ENCODE data around the gene ANKRD22. TPM values are rescaled to one million over a fixed set of nuclear protein-coding genes. Genes with fewer than 3 reads are reported as not detected.
"Not testable (repeated sequence)": the region's sequence is repeated elsewhere in the genome, so short reads cannot be mapped to it uniquely, and the experiment has no call there.

ANKRD22 gene
- total RNA-seq, 1 donor from 2014 or later = not detected

GRCh38 chr10:88883448-88883809 is 31.8 kb upstream of the ANKRD22 start:
- H3K27me3 Mint-ChIP-seq = no peaks in the 10 kb centered on the region
- no peaks in the 10 kb centered on the region for H3K9me3 Mint-ChIP-seq
- intact Hi-C loops (cut with micrococcal nuclease) = loop anchor here (5.0 kb wide), 4 partner anchors 49 to 1066 kb away; partner anchors contain the start of genes ATAD1 and IFIT5
- H3K4me3 Mint-ChIP-seq = peak overlapping the region; percentile 96
- peaks cover 30% of the 10 kb centered on the region for H3K36me3 Mint-ChIP-seq (ENCODE audit: low read depth)
- DNase-seq = no peak
- peaks cover 66% of the 10 kb centered on the region for H3K4me1 Mint-ChIP-seq
- peak overlapping the region; percentile 80 for H3K27ac Mint-ChIP-seq

- not testable (repeated sequence) for H3K9me3 Mint-ChIP-seq, DNase-seq, H3K27me3 Mint-ChIP-seq
- Mint-ChIP-seq H3K4me3 (peak overlapping the region; percentile 96), H3K36me3 (ENCODE audit: low read depth) (peaks cover 28% of the 10 kb centered on the region), H3K27ac (peak overlapping the region; percentile 99), H3K4me1 (peaks cover 66% of the 10 kb centered on the region)
- intact Hi-C loops (cut with micrococcal nuclease) = loop anchor here (5.0 kb wide), 4 partner anchors 49 to 1066 kb away; partner anchors contain the start of genes ATAD1 and IFIT5
These were observed 31.2 kb upstream of the ANKRD22 start for GRCh38 chr10:88882646-88883447.

DNA sequence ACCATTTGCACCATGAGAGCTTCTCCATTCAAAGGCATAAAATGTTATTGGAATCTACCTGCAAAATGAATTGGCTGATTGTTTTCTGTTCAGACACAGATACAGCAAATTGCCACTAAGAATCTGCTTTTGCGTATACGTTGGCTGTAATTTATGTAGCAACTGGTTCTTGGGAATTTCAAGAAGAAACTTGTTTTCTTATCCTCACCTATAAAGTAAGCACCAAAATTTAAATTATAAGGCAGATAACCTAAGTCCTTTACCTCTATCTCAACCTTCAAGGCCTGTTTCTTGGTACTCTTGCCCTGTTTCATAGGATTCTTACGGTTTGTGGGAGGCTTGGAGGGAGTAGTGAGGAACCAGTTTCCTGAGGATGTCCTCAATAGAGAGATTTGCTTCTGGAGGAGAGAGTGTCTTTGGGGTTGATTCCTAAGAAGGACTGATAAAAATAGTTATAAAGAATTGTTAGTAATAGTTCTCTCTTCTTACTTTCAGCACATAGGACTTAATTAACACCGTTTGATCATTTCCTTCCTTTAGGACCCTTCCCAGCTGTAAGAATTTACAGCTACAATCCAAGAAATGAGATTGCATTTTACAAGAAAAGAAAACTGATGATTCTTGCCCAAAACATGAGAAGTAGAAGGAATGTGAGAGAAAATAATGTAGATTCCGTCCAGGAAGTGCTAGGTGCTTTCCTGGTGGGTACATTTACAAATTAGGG is 30.4 kb upstream of the ANKRD22 start:
- Mint-ChIP-seq H3K36me3 (ENCODE audit: low read depth) (peaks cover 28% of the 10 kb centered on the region), H3K9me3 (no peaks in the 10 kb centered on the region), H3K4me1 (peaks cover 66% of the 10 kb centered on the region), H3K27ac (peak overlapping the region; percentile 99), H3K27me3 (no peaks in the 10 kb centered on the region), H3K4me3 (peak overlapping the region; percentile 96)
- DNase-seq = no peak
- intact Hi-C loops (cut with micrococcal nuclease) = loop anchor here (5.0 kb wide), 4 partner anchors 50 to 1065 kb away; partner anchors contain the start of genes ATAD1 and IFIT5

GRCh38 chr10:88881320-88881719 is 29.7 kb upstream of the ANKRD22 start:
- peaks cover 64% of the 10 kb centered on the region for H3K4me1 Mint-ChIP-seq
- intact Hi-C loops (cut with micrococcal nuclease) = loop anchor here (5.0 kb wide), 4 partner anchors 51 to 1064 kb away; partner anchors contain the start of genes ATAD1 and IFIT5
- no peaks in the 10 kb centered on the region for H3K27me3 Mint-ChIP-seq
- peak; percentile 70 for DNase-seq
- peak overlapping the region; percentile 99 for H3K27ac Mint-ChIP-seq
- peak overlapping the region; percentile 96 for H3K4me3 Mint-ChIP-seq
- no peaks in the 10 kb centered on the region for H3K9me3 Mint-ChIP-seq
- peaks cover 30% of the 10 kb centered on the region for H3K36me3 Mint-ChIP-seq (ENCODE audit: low read depth)

GRCh38 chr10:88880282-88881076 is 28.8 kb upstream of the ANKRD22 start:
- Mint-ChIP-seq H3K36me3 (ENCODE audit: low read depth) (peaks cover 27% of the 10 kb centered on the region), H3K27ac (peak overlapping the region; percentile 99), H3K4me3 (peak overlapping the region; percentile 96), H3K4me1 (peaks cover 59% of the 10 kb centered on the region), H3K9me3 (no peaks in the 10 kb centered on the region), H3K27me3 (no peaks in the 10 kb centered on the region)
- DNase-seq = peak; percentile 92
- intact Hi-C loops (cut with micrococcal nuclease) = loop anchor here (1.0 to 5.0 kb wide), 9 partner anchors 17 to 1063 kb away; partner anchors contain the start of genes ATAD1 and IFIT5

DNA sequence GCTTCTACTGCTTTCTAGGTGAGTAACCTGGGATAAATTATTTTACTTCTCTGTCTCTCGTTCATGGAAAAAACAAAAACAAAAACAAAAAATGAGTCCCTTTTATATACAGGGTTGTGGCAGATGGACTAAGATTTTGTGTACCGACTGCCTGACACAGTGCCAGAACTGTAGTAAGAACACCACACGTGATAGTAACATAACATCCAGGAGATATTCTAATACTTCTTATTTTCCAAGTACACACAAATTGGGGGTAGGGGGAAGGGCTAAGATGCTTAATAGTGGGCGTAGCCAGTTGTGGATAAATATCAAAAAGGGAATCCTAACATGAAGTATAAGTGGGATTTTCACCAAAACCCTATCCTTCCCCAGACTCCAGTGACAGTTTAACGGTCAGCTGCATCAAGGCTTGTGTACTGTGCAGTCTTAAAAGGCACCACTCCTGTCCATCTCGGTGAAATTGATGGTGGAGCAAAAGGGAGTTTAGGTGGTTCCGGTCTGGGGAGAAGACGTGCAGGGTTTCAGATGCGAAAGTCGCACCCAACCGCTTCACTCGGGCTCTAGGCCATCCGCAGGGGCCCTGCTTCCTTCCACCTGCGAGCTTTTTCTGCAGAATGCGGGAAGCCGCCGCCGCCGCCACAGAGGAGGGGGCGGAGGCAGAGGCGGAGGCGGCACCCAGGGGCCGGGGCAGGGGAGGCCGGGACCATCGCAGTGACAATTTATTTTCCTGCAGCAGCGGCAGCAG is 28.1 kb upstream of the ANKRD22 start, which contains the start of gene STAMBPL1:
Gene STAMBPL1, plus strand, starts transcription at position 712 of the 748 bp plus-strand sequence. CDS start 21,464 bp downstream, outside the sequence.
- H3K4me1 Mint-ChIP-seq = peaks cover 51% of the 10 kb centered on the region
- H3K27ac Mint-ChIP-seq = peak within 1 kb of the TSS; percentile 99
- H3K9me3 Mint-ChIP-seq = no peaks in the 10 kb centered on the region
- H3K4me3 Mint-ChIP-seq = peak within 1 kb of the TSS; percentile 96
- intact Hi-C loops (cut with micrococcal nuclease) = loop anchor here (1.0 to 5.0 kb wide), 9 partner anchors 18 to 1062 kb away; partner anchors contain the start of genes ATAD1 and IFIT5
- H3K36me3 Mint-ChIP-seq (ENCODE audit: low read depth) = peaks cover 27% of the 10 kb centered on the region
- H3K27me3 Mint-ChIP-seq = no peaks in the 10 kb centered on the region
- peak; percentile 95 for DNase-seq

DNA sequence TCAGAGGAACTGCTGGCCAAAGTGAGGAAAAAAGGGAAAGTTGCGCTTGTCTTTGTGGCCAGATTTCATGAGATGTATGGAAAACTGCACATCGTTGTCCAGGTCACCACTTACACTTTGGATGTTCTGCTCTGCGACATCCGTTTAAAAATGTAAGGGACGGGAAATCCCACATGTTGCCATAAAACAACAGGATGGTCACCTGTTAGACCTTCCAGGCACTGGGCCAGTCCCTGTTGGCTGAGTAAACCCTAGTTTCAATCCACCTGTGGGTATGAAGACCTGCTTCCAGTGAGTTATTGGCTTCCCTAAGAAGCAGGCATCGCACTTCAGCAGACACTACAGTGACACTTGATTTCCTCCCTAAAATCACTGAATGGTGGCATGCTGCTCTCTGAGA is 25.7 kb upstream of the ANKRD22 start:
- no peaks in the 10 kb centered on the region for H3K27me3 Mint-ChIP-seq
- DNase-seq = no peak
- intact Hi-C loops (cut with micrococcal nuclease) = no loop called here
- H3K9me3 Mint-ChIP-seq = no peaks in the 10 kb centered on the region
- H3K4me1 Mint-ChIP-seq = peaks cover 31% of the 10 kb centered on the region
- H3K36me3 Mint-ChIP-seq (ENCODE audit: low read depth) = peaks cover 10% of the 10 kb centered on the region
- H3K4me3 Mint-ChIP-seq = no peak overlapping the region
- H3K27ac Mint-ChIP-seq = no peak overlapping the region

DNA sequence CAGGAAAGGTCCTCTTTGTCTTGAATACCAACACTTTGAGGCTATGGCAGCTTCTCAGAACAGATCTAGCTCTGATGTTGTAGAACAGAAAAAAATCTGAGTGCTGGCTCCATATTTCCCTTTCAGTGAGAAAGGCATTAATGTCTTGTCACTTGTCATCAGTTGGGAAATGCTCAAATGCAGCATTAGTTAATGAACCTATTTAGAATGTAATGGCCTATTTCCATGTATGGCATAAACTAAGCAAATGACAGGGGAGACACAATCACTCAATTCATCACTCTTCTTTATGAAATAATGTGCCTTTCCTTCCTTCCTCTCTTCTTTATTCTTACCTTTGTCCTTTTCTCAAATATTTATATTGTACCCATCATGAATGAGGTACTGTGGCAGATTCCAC is 23.4 kb upstream of the ANKRD22 start:
- peaks cover 9% of the 10 kb centered on the region for H3K9me3 Mint-ChIP-seq
- peaks cover 2% of the 10 kb centered on the region for H3K27me3 Mint-ChIP-seq
- H3K4me1 Mint-ChIP-seq = peaks cover 29% of the 10 kb centered on the region
- peaks cover 2% of the 10 kb centered on the region for H3K36me3 Mint-ChIP-seq (ENCODE audit: low read depth)
- H3K27ac Mint-ChIP-seq = no peak overlapping the region
- no peak overlapping the region for H3K4me3 Mint-ChIP-seq
- intact Hi-C loops (cut with micrococcal nuclease) = no loop called here
- no peak for DNase-seq

GRCh38 chr10:88874281-88874680 is 22.6 kb upstream of the ANKRD22 start:
- intact Hi-C loops (cut with micrococcal nuclease) = no loop called here
- peaks cover 2% of the 10 kb centered on the region for H3K36me3 Mint-ChIP-seq (ENCODE audit: low read depth)
- peaks cover 22% of the 10 kb centered on the region for H3K4me1 Mint-ChIP-seq
- no peak for DNase-seq
- H3K4me3 Mint-ChIP-seq = no peak overlapping the region
- no peak overlapping the region for H3K27ac Mint-ChIP-seq
- H3K27me3 Mint-ChIP-seq = peaks cover 2% of the 10 kb centered on the region
- peaks cover 9% of the 10 kb centered on the region for H3K9me3 Mint-ChIP-seq

GRCh38 chr10:88873757-88874156 is 22.1 kb upstream of the ANKRD22 start:
- Mint-ChIP-seq H3K27ac (no peak overlapping the region), H3K4me3 (no peak overlapping the region), H3K4me1 (peaks cover 17% of the 10 kb centered on the region), H3K36me3 (ENCODE audit: low read depth) (peaks cover 2% of the 10 kb centered on the region), H3K9me3 (peaks cover 9% of the 10 kb centered on the region), H3K27me3 (peaks cover 2% of the 10 kb centered on the region)
- no peak for DNase-seq
- intact Hi-C loops (cut with micrococcal nuclease) = no loop called here

GRCh38 chr10:88870089-88870488 is 18.4 kb upstream of the ANKRD22 start:
- H3K9me3 Mint-ChIP-seq = peaks cover 9% of the 10 kb centered on the region
- intact Hi-C loops (cut with micrococcal nuclease) = no loop called here
- no peak for DNase-seq
- H3K4me1 Mint-ChIP-seq = peaks cover 5% of the 10 kb centered on the region
- no peak overlapping the region for H3K4me3 Mint-ChIP-seq
- no peaks in the 10 kb centered on the region for H3K36me3 Mint-ChIP-seq (ENCODE audit: low read depth)
- no peak overlapping the region for H3K27ac Mint-ChIP-seq
- peaks cover 6% of the 10 kb centered on the region for H3K27me3 Mint-ChIP-seq

DNA sequence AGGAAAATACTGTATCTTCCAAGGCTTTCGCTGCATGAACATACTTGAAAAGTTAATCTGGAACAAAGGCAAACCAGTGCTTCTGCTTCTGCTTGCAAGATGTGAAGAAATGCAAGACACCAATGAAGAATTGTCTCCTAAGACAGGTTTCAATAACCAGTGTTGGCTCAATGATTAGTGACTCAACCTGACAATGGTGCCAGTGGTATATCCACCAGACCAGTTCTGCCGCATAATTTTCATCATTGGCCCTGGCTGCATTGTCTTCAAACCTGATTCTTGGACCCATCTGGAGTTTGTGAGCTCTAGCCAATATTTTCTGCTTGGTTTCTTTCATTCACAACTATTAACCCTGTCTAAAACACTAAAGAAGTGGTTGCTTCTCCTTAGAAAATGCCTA is 14.8 kb upstream of the ANKRD22 start:
- Mint-ChIP-seq H3K4me3 (no peak overlapping the region), H3K4me1 (peaks cover 5% of the 10 kb centered on the region), H3K27ac (no peak overlapping the region)

More for the DNA sequence above, 14.8 kb upstream of the ANKRD22 start:
- H3K36me3 Mint-ChIP-seq (ENCODE audit: low read depth) = no peaks in the 10 kb centered on the region
- peaks cover 27% of the 10 kb centered on the region for H3K27me3 Mint-ChIP-seq
- no peak for DNase-seq
- intact Hi-C loops (cut with micrococcal nuclease) = no loop called here
- H3K9me3 Mint-ChIP-seq = peaks cover 5% of the 10 kb centered on the region
